HCT116 (cell line): ENCODE results near the gene BDNF. TPM values are rescaled to one million over a fixed set of nuclear protein-coding genes. Genes with fewer than 3 reads are reported as not detected.
"Not testable (repeated sequence)": the region's sequence is repeated elsewhere in the genome, so short reads cannot be mapped to it uniquely, and the experiment has no call there.

Source experiments
- ATAC-seq: fragments of 200-7000 bp; cut with Tn5 transposase; 2 replicates; pipeline ENCODE4 v1.9.1; 2020; ENCODE audit warnings: mild to moderate bottlenecking, moderate library complexity
- BruUV-seq: library from RNA; stranded (reverse); fragments of 400-500 nt; replicated peaks from 2 replicates; lab custom pipeline; 2021; lab: Mats Ljungman, UMichigan
- CTCF ChIA-PET: fragments of 300-600 bp; sonication (Branson Sonifier 250); formaldehyde crosslinking; loops from one replicate; lab custom pipeline; 2021; ENCODE audit warnings: antibody characterized with exemption; lab: Charles Lee
- POLR2A ChIA-PET: fragments of 300-600, 350-600 bp; sonication (Branson Sonifier 250); formaldehyde crosslinking; loops from one replicate; lab custom pipeline; 2021; ENCODE audit warnings: antibody characterized with exemption; lab: Charles Lee
- RAD21 ChIA-PET, 2 experiments: fragments of 300-600 bp; sonication (Branson Sonifier 250); formaldehyde crosslinking; loops; one replicate each; lab custom pipeline; 2023; ENCODE audit warnings: low total read pairs in 2 of 2; ENCODE audit not compliant: uncharacterized antibody in 2 of 2, unreplicated experiment in 2 of 2, low non-redundant PET in 1 of 2; lab: Charles Lee
- DNase-seq: peaks from one replicate; pipeline ENCODE4 v3.0.0-alpha.2; 2010; ENCODE audit warnings: low read depth, low spot score
- H2AFZ ChIP-seq: fragments of 200-600 bp; shearing (Covaris generic), sonication (generic); 2 replicates; pipeline ENCODE4 v1.6.1; 2017; ENCODE audit warnings: low read depth, mixed run types, mixed read lengths, antibody characterized with exemption, low read length; ENCODE audit not compliant: poor library complexity, severe bottlenecking
- H3K27ac ChIP-seq: 2 replicates; pipeline ENCODE4 v1.5.1; 2012; ENCODE audit warnings: low read depth, low read length
- H3K27me3 ChIP-seq: fragments of 200-600 bp; sonication (generic); 2 replicates; pipeline ENCODE4 v1.6.1; 2016; ENCODE audit warnings: mixed run types, low read length, mixed read lengths; ENCODE audit not compliant: insufficient read depth
- H3K36me3 ChIP-seq, 2 experiments: fragments of 200-500 bp in 1 of 2; fragments of 200-600 bp in 1 of 2; sonication (Bioruptor generic) in 1 of 2; sonication (generic) in 1 of 2; 2 replicates each; pipeline versions ENCODE4 v1.5.1 to v1.6.1; 2014 to 2016; ENCODE audit warnings: low read length in 2 of 2, inconsistent platforms in 1 of 2, mixed read lengths in 1 of 2, mixed run types in 1 of 2; ENCODE audit not compliant: insufficient read depth in 2 of 2, control insufficient read depth in 1 of 2
- H3K4me1 ChIP-seq, 2 experiments: fragments of 200-600 bp in 1 of 2; sonication (generic) in 1 of 2; 2 replicates each; pipeline versions ENCODE4 v1.5.1 to v1.6.1; 2012 to 2017; ENCODE audit warnings: low read length in 2 of 2, inconsistent platforms in 1 of 2, mild to moderate bottlenecking in 1 of 2, mixed read lengths in 1 of 2, mixed run types in 1 of 2, moderate library complexity in 1 of 2; ENCODE audit not compliant: insufficient read depth in 2 of 2, control insufficient read depth in 1 of 2
- H3K4me2 ChIP-seq: fragments of 200-600 bp; sonication (generic); 2 replicates; pipeline ENCODE4 v1.6.1; 2017; ENCODE audit warnings: mixed run types, low read length, mixed read lengths
- H3K4me3 ChIP-seq, 2 experiments: fragments of 200-600 bp in 1 of 2; sonication (generic) in 1 of 2; replicated peaks in 1 of 2; 2 replicates each; pipeline ENCODE4 v1.5.1; 2011 to 2016; ENCODE audit warnings: low read length in 2 of 2, control low read depth in 1 of 2, low read depth in 1 of 2, mild to moderate bottlenecking in 1 of 2, mixed read lengths in 1 of 2, mixed run types in 1 of 2
- H3K79me2 ChIP-seq: fragments of 200-600 bp; sonication (generic); 2 replicates; pipeline ENCODE4 v1.6.1; 2017; ENCODE audit warnings: mild to moderate bottlenecking, mixed run types, low read length, moderate library complexity, mixed read lengths; ENCODE audit not compliant: insufficient read depth
- H3K9ac ChIP-seq: fragments of 200-600 bp; sonication (generic); 2 replicates; pipeline ENCODE4 v1.6.1; 2016; ENCODE audit warnings: low read length, mixed read lengths
- H3K9me2 ChIP-seq: fragments of 200-600 bp; sonication (generic), shearing (Covaris generic); 2 replicates; pipeline ENCODE4 v1.6.1; 2017; ENCODE audit warnings: mixed run types, mild to moderate bottlenecking, moderate library complexity; ENCODE audit not compliant: insufficient read depth
- H3K9me3 ChIP-seq, 2 experiments: fragments of 200-500 bp in 1 of 2; fragments of 200-600 bp in 1 of 2; sonication (Bioruptor generic) in 1 of 2; sonication (generic) in 1 of 2; 2 replicates each; pipeline ENCODE4 v1.6.1; 2014 to 2017; ENCODE audit warnings: low read length in 2 of 2, mixed read lengths in 2 of 2, inconsistent platforms in 1 of 2, low read depth in 1 of 2, mild to moderate bottlenecking in 1 of 2, mixed run types in 1 of 2, moderate library complexity in 1 of 2; ENCODE audit not compliant: control insufficient read depth in 1 of 2, insufficient read depth in 1 of 2
- H4K20me1 ChIP-seq: fragments of 200-600 bp; sonication (generic), shearing (Covaris generic); 2 replicates; pipeline ENCODE4 v1.6.1; 2017; ENCODE audit warnings: mixed run types, mild to moderate bottlenecking, moderate library complexity; ENCODE audit not compliant: insufficient read depth
- CEBPB ChIP-seq: IDR thresholded peaks from 2 replicates; pipeline ENCODE4 v1.6.1; 2012; ENCODE audit warnings: low read depth
- EZH2 ChIP-seq: fragments of 200-600 bp; sonication (generic); IDR thresholded peaks from 2 replicates; pipeline ENCODE4 v1.6.1; 2017; ENCODE audit warnings: antibody characterized with exemption, mixed run types
- intact Hi-C: fragments of 100-400 bp; cut with micrococcal nuclease; formaldehyde crosslinking; loops from 2 replicates; pipeline ENCODE4 v1.10.0; 2022
- total RNA-seq: library from RNA; stranded (reverse); gene quantifications from one replicate; pipeline ENCODE4 v1.2.1, GENCODE V29; 2021; ENCODE audit not compliant: unreplicated experiment

Gene BDNF
- total RNA-seq, 1 experiment from 2014 or later, result 22.0 TPM

DNA sequence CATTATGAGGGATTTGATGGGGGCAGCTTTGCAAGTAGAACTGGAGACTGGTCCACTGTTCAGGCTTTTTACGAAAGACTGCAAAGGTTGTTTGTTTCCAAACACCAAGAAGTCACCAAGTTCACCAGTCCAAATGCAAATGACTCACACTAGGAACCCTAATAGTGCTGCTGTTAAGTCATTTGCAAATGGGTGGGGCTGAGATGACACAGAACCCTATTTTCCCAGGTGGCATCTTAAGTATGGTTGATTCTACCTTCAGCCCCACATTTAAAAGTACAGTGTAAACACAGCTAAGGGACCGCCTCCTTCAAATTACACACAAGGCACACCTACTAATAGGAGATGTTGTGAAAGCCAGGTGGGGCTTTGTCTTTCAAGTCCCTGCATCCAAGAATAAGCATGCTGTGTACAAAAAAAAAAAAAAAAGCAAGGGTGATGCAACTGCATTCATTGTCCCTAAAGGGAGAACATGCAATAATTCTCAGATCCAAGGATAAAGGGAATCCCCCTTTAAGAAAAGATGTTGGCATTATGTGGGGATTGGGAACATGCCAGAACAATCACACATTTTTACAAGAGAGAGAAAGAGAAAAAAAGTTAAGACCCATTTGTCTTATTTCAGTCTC lies 27.3 kb downstream of the BDNF start:
- intact Hi-C loops, result no loop called here
- CTCF ChIA-PET, result no interaction called here

DNA sequence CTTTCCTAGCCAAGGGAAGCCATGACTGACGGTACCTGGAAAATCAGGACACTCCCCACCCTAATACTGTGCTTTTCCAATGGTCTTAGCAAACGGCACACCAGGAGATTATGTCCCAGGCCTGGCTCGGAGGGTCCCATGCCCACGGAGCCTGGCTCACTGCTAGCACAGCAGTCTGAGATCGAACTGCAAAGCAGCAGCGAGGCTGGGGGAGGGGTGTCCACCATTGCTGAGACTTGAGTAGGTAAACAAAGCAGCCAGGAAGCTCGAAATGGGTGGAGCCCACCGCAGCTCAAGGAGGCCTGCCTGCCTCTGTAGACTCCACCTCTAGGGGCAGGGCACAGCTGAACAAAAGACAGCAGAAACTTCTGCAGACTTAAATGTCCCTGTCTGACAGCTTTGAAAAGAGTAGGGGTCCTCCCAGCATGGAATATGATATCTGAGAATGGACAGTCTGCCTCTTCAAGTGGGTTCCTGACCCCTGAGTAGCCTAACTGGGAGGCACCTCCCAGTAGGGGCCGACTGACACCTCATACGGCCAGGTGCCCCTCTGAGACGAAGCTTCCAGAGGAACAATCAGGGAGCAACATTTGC lies 34.6 kb downstream of the BDNF start:
- ATAC-seq, H3K27me3 ChIP-seq, H3K4me2 ChIP-seq, DNase-seq, H3K36me3 ChIP-seq, intact Hi-C loops, H3K9me2 ChIP-seq, H3K9ac ChIP-seq, H3K4me3 ChIP-seq, BruUV-seq, H4K20me1 ChIP-seq, POLR2A ChIA-PET, H3K9me3 ChIP-seq, CTCF ChIA-PET, RAD21 ChIA-PET, H3K4me1 ChIP-seq, H2AFZ ChIP-seq, H3K27ac ChIP-seq: not testable (repeated sequence)
- H3K79me2 ChIP-seq, result peaks cover 80% of the 10 kb centered on the region

More for the DNA sequence above, 27.3 kb downstream of the BDNF start:
- H3K4me3 ChIP-seq, result no peak overlapping the region
- no peak overlapping the region for H3K27ac ChIP-seq
- H2AFZ ChIP-seq, result no peak overlapping the region
- H3K9me2 ChIP-seq, result no peaks in the 10 kb centered on the region
- H3K4me1 ChIP-seq, result peaks cover 0 to 11% of the 10 kb centered on the region in 2 experiments; a peak in 1 of 4 replicates
- ChIA-PET POLR2A (no interaction called here), RAD21 (no interaction called here)
- H4K20me1 ChIP-seq, result peaks cover 4% of the 10 kb centered on the region; the same call in 1 of the 2 replicates
- 0 out of 4 replicates have a peak, but pooled peaks cover 0 to 9% of the 10 kb centered on the region in 2 experiments for H3K36me3 ChIP-seq
- TF ChIP-seq CEBPB (peak; percentile 28; the same call in 1 of the 2 replicates), EZH2 (no peak)
- TF ChIP-seq, all 23 proteins: peak for 1
- no TSS peak for BruUV-seq
- H3K4me2 ChIP-seq, result no peak overlapping the region
- peaks cover 88% of the 10 kb centered on the region for H3K79me2 ChIP-seq
- no peaks in the 10 kb centered on the region for H3K27me3 ChIP-seq
- no peaks in the 10 kb centered on the region for H3K9me3 ChIP-seq
- DNase-seq, result no peak
- no peak overlapping the region for H3K9ac ChIP-seq
- ATAC-seq, result no peak
